GM11168 (cell line): Measurements from ENCODE around the gene MMD2.
"Not testable (repeated sequence)": the region's sequence is repeated elsewhere in the genome, so short reads cannot be mapped to it uniquely, and the experiment has no call there.

Experiments
- in situ Hi-C: fragments of 300-500 bp; cut with MboI; formaldehyde crosslinking; loops from one replicate; pipeline ENCODE4 v1.12.0; 2022; ENCODE audit warnings: low sequenced_read_pairs; ENCODE audit not compliant: unreplicated experiment

Gene MMD2

GRCh38 chr7:4904346-4904745, 54.6 kb downstream of the MMD2 start:
- in situ Hi-C loops: no loop called here

GRCh38 chr7:4895766-4896165, 63.2 kb downstream of the MMD2 start:
- in situ Hi-C loops: no loop called here

GRCh38 chr7:4894482-4894881, 64.5 kb downstream of the MMD2 start:
- in situ Hi-C loops: no loop called here

- in situ Hi-C loops: no loop called here
Measured at GRCh38 chr7:4893929-4894475, 65.0 kb downstream of the MMD2 start.

GRCh38 chr7:4893188-4893587, 65.8 kb downstream of the MMD2 start:
- in situ Hi-C loops: not testable (repeated sequence)

- in situ Hi-C loops: not testable (repeated sequence)
Measured at GRCh38 chr7:4891522-4891921, 67.5 kb downstream of the MMD2 start.

- in situ Hi-C loops: no loop called here
Measured at GRCh38 chr7:4889682-4890081, 69.3 kb downstream of the MMD2 start.

GRCh38 chr7:4888161-4888560, 70.8 kb downstream of the MMD2 start:
- in situ Hi-C loops: no loop called here

- in situ Hi-C loops: no loop called here
Measured at GRCh38 chr7:4886671-4887070, 72.3 kb downstream of the MMD2 start.

- in situ Hi-C loops: no loop called here
Measured at GRCh38 chr7:4885317-4885807, 73.6 kb downstream of the MMD2 start.

- in situ Hi-C loops: no loop called here
Measured at GRCh38 chr7:4884164-4884563, 74.8 kb downstream of the MMD2 start.

- in situ Hi-C loops: no loop called here
Measured at GRCh38 chr7:4883372-4884144, 75.4 kb downstream of the MMD2 start, which contains the start of gene RADIL. RADIL (minus strand) TSS chr7:4883716; CDS start chr7:4878139, 5,577 bp downstream.

- in situ Hi-C loops: no loop called here
Measured at GRCh38 chr7:4883033-4883371, 76.0 kb downstream of the MMD2 start.

GRCh38 chr7:4882169-4883032, 76.6 kb downstream of the MMD2 start:
- in situ Hi-C loops: no loop called here

- in situ Hi-C loops: no loop called here
Measured at GRCh38 chr7:4880218-4880617, 78.8 kb downstream of the MMD2 start.

GRCh38 chr7:4879396-4880081, 79.4 kb downstream of the MMD2 start:
- in situ Hi-C loops: no loop called here

GRCh38 chr7:4878336-4879335, 80.4 kb downstream of the MMD2 start:
- in situ Hi-C loops: no loop called here

- in situ Hi-C loops: no loop called here
Measured at GRCh38 chr7:4876586-4876985, 82.4 kb downstream of the MMD2 start.

GRCh38 chr7:4875391-4875790, 83.6 kb downstream of the MMD2 start:
- in situ Hi-C loops: no loop called here
